Trophoblast cell (in vitro differentiated cells and primary cell): ENCODE measurements around the gene POLN.

Experiments used
- DNase-seq, 2 donors: peaks; one replicate each; pipeline ENCODE4 v3.0.0-alpha.2; 2016
- H2AFZ ChIP-seq: 2 replicates; pipeline ENCODE4 v1.6.1; 2013; ENCODE audit warnings: low read length, moderate library complexity, mild to moderate bottlenecking; ENCODE audit not compliant: insufficient read depth, poor library complexity
- H2AK5ac ChIP-seq: 2 replicates; pipeline ENCODE4 v1.6.1; 2013; ENCODE audit warnings: mild to moderate bottlenecking, low read length
- H2BK120ac ChIP-seq: 2 replicates; pipeline ENCODE4 v1.6.1; 2013; ENCODE audit warnings: low read length, mild to moderate bottlenecking, moderate library complexity; ENCODE audit not compliant: insufficient read depth, poor library complexity
- H2BK12ac ChIP-seq: 2 replicates; pipeline ENCODE4 v1.6.1; 2013; ENCODE audit warnings: mild to moderate bottlenecking, low read length, moderate library complexity
- H2BK5ac ChIP-seq: 2 replicates; pipeline ENCODE4 v1.6.1; 2013; ENCODE audit warnings: low read length, low read depth, moderate library complexity, mild to moderate bottlenecking; ENCODE audit not compliant: poor library complexity
- H3K14ac ChIP-seq: 2 replicates; pipeline ENCODE4 v1.6.1; 2013; ENCODE audit warnings: mild to moderate bottlenecking, low read length
- H3K18ac ChIP-seq: 2 replicates; pipeline ENCODE4 v1.6.1; 2013; ENCODE audit warnings: mild to moderate bottlenecking, low read length
- H3K23ac ChIP-seq: 2 replicates; pipeline ENCODE4 v1.6.1; 2013; ENCODE audit warnings: low read length
- H3K27ac ChIP-seq: 2 replicates; pipeline ENCODE4 v1.5.1; 2013; ENCODE audit warnings: low read depth, mild to moderate bottlenecking, inconsistent platforms, low read length, moderate library complexity
- H3K27me3 ChIP-seq: 2 replicates; pipeline ENCODE4 v1.6.1; 2013; ENCODE audit warnings: inconsistent platforms, mild to moderate bottlenecking, low read length, moderate library complexity; ENCODE audit not compliant: insufficient read depth
- H3K36me3 ChIP-seq, 2 experiments: 1 replicate in 1 of 2; 2 replicates in 1 of 2; pipeline ENCODE4 v1.6.1; 2013; ENCODE audit warnings: low read length in 2 of 2, mild to moderate bottlenecking in 2 of 2, moderate library complexity in 1 of 2; ENCODE audit not compliant: insufficient read depth in 2 of 2, control insufficient read depth in 1 of 2
- H3K4ac ChIP-seq: 2 replicates; pipeline ENCODE4 v1.6.1; 2013; ENCODE audit warnings: low read depth, mild to moderate bottlenecking, low read length, moderate library complexity
- H3K4me1 ChIP-seq, 2 experiments: 1 replicate in 1 of 2; 2 replicates in 1 of 2; pipeline ENCODE4 v1.6.1; 2013; ENCODE audit warnings: low read length in 2 of 2, mild to moderate bottlenecking in 2 of 2, moderate library complexity in 1 of 2; ENCODE audit not compliant: insufficient read depth in 2 of 2, control insufficient read depth in 1 of 2
- H3K4me2 ChIP-seq: 2 replicates; pipeline ENCODE4 v1.6.1; 2013; ENCODE audit warnings: inconsistent platforms, mild to moderate bottlenecking, low read length, moderate library complexity
- H3K4me3 ChIP-seq: 2 replicates; pipeline ENCODE4 v1.5.1; 2013; ENCODE audit warnings: mild to moderate bottlenecking, low read depth, low read length, inconsistent platforms
- H3K79me1 ChIP-seq: one replicate; pipeline ENCODE4 v1.6.1; 2013; ENCODE audit warnings: low read length
- H3K79me2 ChIP-seq: 2 replicates; pipeline ENCODE4 v1.6.1; 2013; ENCODE audit warnings: low read length, mild to moderate bottlenecking; ENCODE audit not compliant: control insufficient read depth, insufficient read depth, poor library complexity
- H3K9ac ChIP-seq: 2 replicates; pipeline ENCODE4 v1.6.1; 2013; ENCODE audit warnings: mild to moderate bottlenecking, low read length
- H3K9me3 ChIP-seq: 2 replicates; pipeline ENCODE4 v1.6.1; 2013; ENCODE audit warnings: low read depth, mild to moderate bottlenecking, control low read depth, inconsistent platforms, low read length; ENCODE audit not compliant: insufficient read depth
- H4K12ac ChIP-seq: 2 replicates; pipeline ENCODE4 v1.6.1; 2013; ENCODE audit warnings: low read depth, mild to moderate bottlenecking, low read length, moderate library complexity
- H4K8ac ChIP-seq: 2 replicates; pipeline ENCODE4 v1.6.1; 2013; ENCODE audit warnings: low read depth, mild to moderate bottlenecking, low read length, moderate library complexity
- H4K91ac ChIP-seq: one replicate; pipeline ENCODE4 v1.6.1; 2013; ENCODE audit warnings: low read depth, mild to moderate bottlenecking, low read length, moderate library complexity
- WGBS: extraction: QIAGEN DNeasy Blood & Tissue Kit; methylation state at CpG from one replicate; pipeline ENCODE4 v1.1.7; 2013; ENCODE audit warnings: missing lambda C conversion rate; ENCODE audit not compliant: insufficient read length, insufficient coverage; ENCODE audit errors: extremely low coverage; 5-methylcytosine and 5-hydroxymethylcytosine counted together

Gene POLN

DNA sequence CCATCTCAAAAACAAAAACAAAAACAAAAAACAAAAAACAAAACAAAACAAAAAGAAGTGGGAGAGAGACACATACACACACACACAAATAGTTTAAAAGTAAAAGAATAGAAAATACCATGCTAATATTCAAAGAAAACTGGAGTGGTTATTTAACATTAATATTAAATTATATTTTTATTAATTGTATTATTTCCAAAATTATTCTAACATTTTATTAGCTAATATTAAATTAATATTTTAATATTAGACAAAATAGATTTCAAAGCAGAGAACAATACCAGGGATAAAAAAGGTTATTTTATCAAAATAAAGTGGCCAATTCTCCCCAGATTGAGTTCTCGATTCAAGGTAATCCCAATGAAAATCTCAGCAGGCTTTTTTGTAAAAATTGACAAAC lies 91.8 kb downstream of the POLN start:
- Histone ChIP-seq H3K4me3 (no peak overlapping the region), H3K27me3 (no peaks in the 10 kb centered on the region), H2BK120ac (no peak overlapping the region), H3K14ac (no peak overlapping the region), H3K36me3 (no peaks in the 10 kb centered on the region), H2BK12ac (no peak overlapping the region), H3K9ac (no peak overlapping the region), H3K4me2 (no peak overlapping the region), H3K4ac (no peak overlapping the region), H2AK5ac (no peak overlapping the region), H4K8ac (no peak overlapping the region), H3K9me3 (no peaks in the 10 kb centered on the region), H3K27ac (no peak overlapping the region), H3K23ac (no peak overlapping the region), H4K12ac (no peak overlapping the region), H3K18ac (no peak overlapping the region), H2BK5ac (no peak overlapping the region), H3K4me1 (no peaks in the 10 kb centered on the region), H4K91ac (no peak overlapping the region), H3K79me2 (no peaks in the 10 kb centered on the region), H2AFZ (no peak overlapping the region), H3K79me1 (no peaks in the 10 kb centered on the region)
- no CpG with 5 or more reads among the region's 1 CpG for WGBS
- DNase-seq: no peak

DNA sequence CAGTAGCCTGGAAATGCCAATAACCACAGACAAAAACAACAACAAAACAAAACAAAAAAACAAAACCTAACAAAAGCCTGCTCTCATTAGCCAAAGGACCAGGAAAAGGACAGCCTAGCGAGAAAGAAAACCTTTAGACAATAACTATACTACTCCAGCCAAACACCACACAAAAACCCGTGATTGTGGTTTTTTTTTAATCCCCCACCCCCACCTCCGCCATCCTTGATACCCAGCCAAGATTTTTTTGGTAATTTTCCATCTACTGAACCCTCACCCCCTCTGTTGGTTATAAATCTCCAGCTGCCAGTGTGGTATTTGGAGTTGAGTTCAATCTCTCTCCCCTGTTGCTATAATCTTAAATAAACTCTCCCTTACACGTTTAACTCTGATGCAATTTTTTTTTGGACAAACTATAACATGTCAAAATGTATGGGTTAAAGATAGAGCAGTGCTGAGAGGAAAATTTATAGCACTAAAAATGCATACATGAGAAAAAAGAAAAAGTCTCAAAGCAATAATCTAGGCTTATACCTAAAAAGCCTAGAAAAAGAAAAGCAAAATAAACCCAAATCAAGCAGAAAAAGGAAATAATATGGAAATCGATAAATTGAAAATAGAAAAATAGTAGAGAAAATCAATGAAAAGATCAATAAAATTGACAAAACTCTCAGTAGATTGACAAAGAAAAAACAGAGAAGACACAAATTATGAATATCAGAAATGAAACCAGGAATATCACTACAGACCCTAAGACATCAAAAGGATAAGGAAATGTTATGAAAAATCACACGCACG lies 99.1 kb downstream of the POLN start:
- Histone ChIP-seq H3K23ac (no peak overlapping the region), H3K4me1 (no peaks in the 10 kb centered on the region), H3K36me3 (no peaks in the 10 kb centered on the region), H2BK120ac (no peak overlapping the region), H3K4me3 (no peak overlapping the region), H4K91ac (no peak overlapping the region), H2BK12ac (no peak overlapping the region), H3K18ac (no peak overlapping the region), H4K12ac (no peak overlapping the region), H3K4ac (no peak overlapping the region), H3K27me3 (no peaks in the 10 kb centered on the region), H3K79me2 (no peaks in the 10 kb centered on the region), H3K27ac (no peak overlapping the region), H3K79me1 (no peaks in the 10 kb centered on the region), H3K14ac (no peak overlapping the region), H3K9me3 (no peaks in the 10 kb centered on the region), H3K9ac (no peak overlapping the region), H2AFZ (no peak overlapping the region), H2BK5ac (no peak overlapping the region), H4K8ac (no peak overlapping the region), H2AK5ac (no peak overlapping the region), H3K4me2 (no peak overlapping the region)
- DNase-seq: no peak
- WGBS: no CpG with 5 or more reads among the region's 7 CpGs

DNA sequence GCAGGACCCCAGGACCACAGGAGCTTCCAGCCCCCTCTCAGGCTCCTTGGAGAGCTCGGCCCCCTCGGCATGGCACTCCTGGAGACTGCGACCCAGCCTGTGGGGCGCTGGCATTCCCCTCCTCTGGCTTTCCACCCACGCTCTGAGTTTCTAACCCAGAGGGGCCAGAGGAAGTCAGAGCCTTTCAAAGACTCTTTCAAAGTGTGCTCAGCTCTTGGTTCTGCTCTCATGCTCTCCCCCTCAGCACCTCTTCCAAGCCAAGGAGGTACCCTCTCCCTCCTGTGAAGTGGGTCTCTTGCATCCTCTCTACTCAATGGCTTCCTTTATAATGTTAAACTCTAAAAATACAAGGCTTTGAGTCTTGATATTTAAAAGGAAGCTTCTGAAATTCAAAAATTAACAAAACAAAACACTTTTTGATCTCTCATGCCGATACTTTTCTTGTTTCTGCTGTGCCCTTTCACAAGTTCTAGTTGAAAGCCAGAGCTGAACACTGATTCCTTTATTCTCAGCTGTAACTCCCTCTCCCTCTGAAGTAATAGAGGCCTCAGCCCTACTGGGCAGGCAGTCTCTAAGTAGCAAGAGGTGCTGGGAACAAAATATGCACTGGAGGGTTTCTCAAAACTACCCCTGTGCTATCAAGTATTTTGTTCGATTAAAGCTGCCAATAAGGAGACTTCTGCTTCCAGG lies 100.0 kb downstream of the POLN start:
- Histone ChIP-seq H3K79me1 (no peaks in the 10 kb centered on the region), H3K4me3 (no peak overlapping the region), H3K4me1 (no peaks in the 10 kb centered on the region), H2AFZ (no peak overlapping the region), H3K9me3 (no peaks in the 10 kb centered on the region), H4K91ac (no peak overlapping the region), H3K4ac (no peak overlapping the region), H3K27ac (no peak overlapping the region), H2BK12ac (no peak overlapping the region), H3K27me3 (no peaks in the 10 kb centered on the region), H2AK5ac (no peak overlapping the region), H3K18ac (no peak overlapping the region), H3K9ac (no peak overlapping the region), H4K12ac (no peak overlapping the region), H2BK120ac (no peak overlapping the region), H3K23ac (no peak overlapping the region), H3K79me2 (no peaks in the 10 kb centered on the region), H3K14ac (no peak overlapping the region), H3K4me2 (no peak overlapping the region), H3K36me3 (no peaks in the 10 kb centered on the region), H4K8ac (no peak overlapping the region), H2BK5ac (no peak overlapping the region)
- WGBS: no CpG with 5 or more reads among the region's 7 CpGs
- no peak for DNase-seq

DNA sequence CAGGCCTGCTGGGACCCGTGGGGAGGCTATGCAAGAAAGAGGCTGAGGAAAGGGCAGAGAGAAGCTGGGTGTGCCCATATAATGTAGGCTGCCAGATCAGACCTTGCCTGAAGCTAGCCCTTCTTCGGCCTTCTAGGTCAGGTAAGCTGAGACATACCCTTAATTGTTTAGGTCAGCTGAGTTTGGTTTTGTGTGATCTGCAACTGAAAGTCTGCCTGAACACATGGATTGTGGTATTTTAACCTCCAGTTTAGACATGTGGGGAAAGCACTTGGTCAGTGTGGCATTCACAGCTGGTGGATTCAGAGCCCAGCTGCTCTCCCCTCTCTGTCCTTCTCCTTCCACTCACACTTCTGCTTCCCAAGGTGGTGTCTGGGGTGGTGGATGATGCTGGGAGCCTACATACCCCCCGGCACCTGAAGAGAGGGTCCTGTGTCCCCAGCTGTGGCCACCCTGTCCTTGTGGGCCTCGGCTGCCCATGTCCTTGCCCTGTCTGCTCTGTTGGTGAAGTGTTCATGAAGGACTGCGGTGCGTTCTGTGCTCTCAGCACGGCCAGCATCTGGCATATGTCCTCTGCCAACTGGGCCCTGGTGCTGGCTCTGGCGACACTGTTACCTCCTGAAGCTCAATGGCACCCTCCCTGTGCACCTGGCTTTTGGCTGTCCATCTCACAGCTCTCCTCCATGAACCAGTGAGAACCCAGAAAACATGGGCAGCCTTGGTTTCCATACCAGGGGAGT lies 100.7 kb downstream of the POLN start:
- no peak overlapping the region for H3K4me3 ChIP-seq
- H3K27ac ChIP-seq: no peak overlapping the region
- no peak overlapping the region for H3K4ac ChIP-seq
- no CpG with 5 or more reads among the region's 8 CpGs for WGBS
- no peaks in the 10 kb centered on the region for H3K36me3 ChIP-seq
- H2AK5ac ChIP-seq: no peak overlapping the region
- no peak for DNase-seq
- no peak overlapping the region for H3K4me2 ChIP-seq
- H3K23ac ChIP-seq: no peak overlapping the region
- H3K9me3 ChIP-seq: no peaks in the 10 kb centered on the region
- H3K18ac ChIP-seq: no peak overlapping the region
- no peaks in the 10 kb centered on the region for H3K4me1 ChIP-seq
- no peak overlapping the region for H4K91ac ChIP-seq
- H3K79me1 ChIP-seq: no peaks in the 10 kb centered on the region
- no peaks in the 10 kb centered on the region for H3K27me3 ChIP-seq
- H2BK120ac ChIP-seq: no peak overlapping the region
- no peak overlapping the region for H2AFZ ChIP-seq
- no peak overlapping the region for H2BK12ac ChIP-seq
- no peak overlapping the region for H4K12ac ChIP-seq
- no peak overlapping the region for H2BK5ac ChIP-seq
- no peak overlapping the region for H3K9ac ChIP-seq
- no peak overlapping the region for H4K8ac ChIP-seq
- no peak overlapping the region for H3K14ac ChIP-seq
- no peaks in the 10 kb centered on the region for H3K79me2 ChIP-seq
